HepG2 (cell line): ENCODE data around the gene TM9SF3. TPM values are rescaled to one million over a fixed set of nuclear protein-coding genes. Genes with fewer than 3 reads are reported as not detected.

Source experiments
- ATAC-seq: fragments of 200-7000 bp; cut with Tn5 transposase; 3 replicates; pipeline ENCODE4 v1.9.1; 2020; ENCODE audit warnings: mild to moderate bottlenecking, moderate library complexity
- BruUV-seq: library from RNA; stranded (reverse); fragments of 400-500 nt; replicated peaks from 2 replicates; lab custom pipeline; 2021; lab: Mats Ljungman, UMichigan
- CTCF ChIA-PET: fragments of 300-600 bp; formaldehyde crosslinking; extraction: SDS; loops from one replicate; lab custom pipeline; 2021; ENCODE audit warnings: low total read pairs, inconsistent platforms, low intra/inter-chr PET ratio; lab: Yijun Ruan, JAX
- POLR2A ChIA-PET: fragments of 350-600 bp; sonication (Branson Sonifier 250); formaldehyde crosslinking; loops from one replicate; lab custom pipeline; 2020; ENCODE audit warnings: antibody characterized with exemption, inconsistent platforms; lab: Yijun Ruan, JAX
- DNase-seq: peaks from one replicate; pipeline ENCODE4 v3.0.0-alpha.2; 2015; ENCODE audit warnings: low spot score
- FAIRE-seq: peaks from 3 replicates; lab custom pipeline; 2011; peaks lifted over from hg19 to GRCh38; lab: Jason Lieb, UNC
- H2AFZ ChIP-seq: one replicate; pipeline ENCODE4 v1.6.1; 2011; ENCODE audit warnings: low read length, inconsistent platforms
- H3K27ac ChIP-seq: fragments of 300-600 bp; 3 replicates; pipeline ENCODE4 v1.8.0; 2011; ENCODE audit warnings: mixed run types, mild to moderate bottlenecking, mixed read lengths, low read length, inconsistent platforms; ENCODE audit not compliant: insufficient read depth; ENCODE audit errors: extremely low read length
- H3K27me3 ChIP-seq, 2 experiments: fragments of 200-600 bp in 1 of 2; 2 replicates in 1 of 2; 3 replicates in 1 of 2; pipeline versions ENCODE4 v1.6.0 to v1.8.0; 2011; ENCODE audit warnings: low read length in 2 of 2, mild to moderate bottlenecking in 2 of 2, moderate library complexity in 2 of 2, inconsistent platforms in 1 of 2; ENCODE audit not compliant: insufficient read depth in 2 of 2, control insufficient read depth in 1 of 2
- H3K36me3 ChIP-seq, 2 experiments: fragments of 200-600 bp in 1 of 2; replicated peaks in 1 of 2; 2 replicates in 1 of 2; 3 replicates in 1 of 2; pipeline versions ENCODE4 v1.5.1 to v1.8.0; 2011; ENCODE audit warnings: low read length in 2 of 2, inconsistent platforms in 1 of 2; ENCODE audit not compliant: insufficient read depth in 2 of 2, control insufficient read depth in 1 of 2
- H3K4me1 ChIP-seq: 2 replicates; pipeline ENCODE4 v1.5.1; 2012; ENCODE audit warnings: low read length, inconsistent platforms; ENCODE audit not compliant: insufficient read depth
- H3K4me2 ChIP-seq: 2 replicates; pipeline ENCODE4 v1.6.0; 2011; ENCODE audit warnings: low read depth, low read length, inconsistent platforms
- H3K4me3 ChIP-seq, 3 experiments: fragments of 200-600 bp in 1 of 3; sonication (generic), shearing (Covaris generic) in 1 of 3; replicated peaks in 1 of 3; 2 replicates each; pipeline ENCODE4 v1.5.1; 2011 to 2016; ENCODE audit warnings: low read length in 3 of 3, inconsistent platforms in 2 of 3, low read depth in 2 of 3, mild to moderate bottlenecking in 2 of 3, control low read depth in 1 of 3, mixed read lengths in 1 of 3; ENCODE audit not compliant: insufficient read depth in 1 of 3
- H3K79me2 ChIP-seq: one replicate; pipeline ENCODE4 v1.6.1; 2011; ENCODE audit warnings: low read length, inconsistent platforms; ENCODE audit not compliant: insufficient read depth
- H3K9ac ChIP-seq: 2 replicates; pipeline ENCODE4 v1.6.0; 2011; ENCODE audit warnings: mild to moderate bottlenecking, low read depth, low read length, inconsistent platforms; ENCODE audit not compliant: insufficient read depth
- H3K9me3 ChIP-seq: 2 replicates; pipeline ENCODE4 v1.5.1; 2012; ENCODE audit warnings: mild to moderate bottlenecking, low read length
- H4K20me1 ChIP-seq: 2 replicates; pipeline ENCODE4 v1.6.0; 2011; ENCODE audit warnings: inconsistent platforms, mild to moderate bottlenecking, low read length, moderate library complexity; ENCODE audit not compliant: insufficient read depth
- EP300 ChIP-seq, 3 experiments: sonication (generic) in 1 of 3; formaldehyde crosslinking in 1 of 3; IDR thresholded peaks; 2 replicates each; pipeline versions ENCODE4 v1.5.1 to v1.6.1; 2011 to 2020; ENCODE audit warnings: low read depth in 2 of 3, low read length in 2 of 3, borderline replicate concordance in 1 of 3, improper control_type of control experiment in 1 of 3, mild to moderate bottlenecking in 1 of 3, missing genetic modification reagents in 1 of 3, moderate library complexity in 1 of 3
- FOXM1 ChIP-seq: sonication (generic); formaldehyde crosslinking; IDR thresholded peaks from 2 replicates; pipeline ENCODE4 v1.5.0; 2020; ENCODE audit warnings: missing genetic modification reagents
- MTF2 ChIP-seq: sonication (generic); formaldehyde crosslinking; IDR thresholded peaks from 2 replicates; pipeline ENCODE4 v1.5.0; 2020; ENCODE audit warnings: missing genetic modification reagents, borderline replicate concordance
- RCOR2 ChIP-seq: IDR thresholded peaks from 2 replicates; pipeline ENCODE4 v1.6.1; 2016; ENCODE audit warnings: missing biosample characterization, missing genetic modification reagents
- RFXAP ChIP-seq: sonication (generic); formaldehyde crosslinking; IDR thresholded peaks from 2 replicates; pipeline ENCODE4 v1.4.0; 2020; ENCODE audit warnings: missing genetic modification reagents, borderline replicate concordance
- SMAD3 ChIP-seq: sonication (generic); formaldehyde crosslinking; IDR thresholded peaks from 2 replicates; pipeline ENCODE4 v1.4.0; 2020; ENCODE audit warnings: missing genetic modification reagents
- ZBTB4 ChIP-seq: sonication (generic); formaldehyde crosslinking; IDR thresholded peaks from 2 replicates; pipeline ENCODE4 v1.4.0; 2020; ENCODE audit warnings: missing genetic modification reagents, mild to moderate bottlenecking, borderline replicate concordance
- ZNF382 ChIP-seq: sonication (generic); formaldehyde crosslinking; IDR thresholded peaks from 2 replicates; pipeline ENCODE4 v1.5.0; 2020; ENCODE audit warnings: missing genetic modification reagents, mild to moderate bottlenecking, borderline replicate concordance
- ZNF605 ChIP-seq: sonication (generic); formaldehyde crosslinking; IDR thresholded peaks from 2 replicates; pipeline ENCODE4 v1.8.0; 2022; ENCODE audit warnings: mild to moderate bottlenecking, missing genetic modification reagents
- ZNF644 ChIP-seq: IDR thresholded peaks from 2 replicates; pipeline ENCODE4 v1.6.1; 2016; ENCODE audit warnings: low read depth
- ZNF775 ChIP-seq: sonication (generic); formaldehyde crosslinking; IDR thresholded peaks from 2 replicates; pipeline ENCODE4 v1.4.0; 2020; ENCODE audit warnings: missing genetic modification reagents, mild to moderate bottlenecking, moderate library complexity, borderline replicate concordance
- WGBS: methylation state at CpG from one replicate; pipeline ENCODE4 v1.1.6; 2017; ENCODE audit warnings: low lambda C conversion rate; 5-methylcytosine and 5-hydroxymethylcytosine counted together
- in situ Hi-C: cut with HindIII; loops from 2 replicates; pipeline ENCODE4 v1.10.0; 2017; ENCODE audit warnings: low pct_unique_long_range_greater_than_20kb; ENCODE audit not compliant: extremely low pct_ligation_motif_present
- intact Hi-C: fragments of 100-400 bp; cut with micrococcal nuclease; formaldehyde crosslinking; loops from one replicate; pipeline ENCODE4 v1.10.0; 2022; ENCODE audit not compliant: unreplicated experiment
- polyA plus RNA-seq, 8 experiments: library from polyadenylated mRNA; depleted of rRNA in 3 of 8; stranded (reverse) in 7 of 8; unstranded in 1 of 8; fragments of >200 nt; fragmentation: Illumina TruSeq in 4 of 8; extraction: Trizol in 4 of 8; gene quantifications; 2 replicates each; pipeline versions ENCODE4 v1.2.1 to v1.2.3, GENCODE V29; 2011 to 2016; ENCODE audit warnings: low read depth in 4 of 8, missing spikeins in 1 of 8, mixed read lengths in 1 of 8; ENCODE audit not compliant: insufficient read depth in 1 of 8
- total RNA-seq, 5 experiments: library from RNA; depleted of rRNA; stranded (reverse); fragments of >200 nt; fragmentation: Illumina TruSeq; extraction: Trizol; gene quantifications; 2 replicates each; pipeline ENCODE4 v1.2.3, GENCODE V29; 2016; ENCODE audit warnings: low read depth in 1 of 5
- TF ChIP-seq, protein P1 (sequence below): sonication (generic); formaldehyde crosslinking; conservative IDR thresholded peaks from 2 replicates; pipeline ENCODE4 v1.4.0; 2020; ENCODE audit warnings: missing genetic modification reagents

The TM9SF3 gene
- total and polyA plus RNA-seq, 2 of the 13 experiments (the other 11 are each of a cell fraction or from before 2014, with no cell fraction given): 43.8 to 120 TPM

DNA sequence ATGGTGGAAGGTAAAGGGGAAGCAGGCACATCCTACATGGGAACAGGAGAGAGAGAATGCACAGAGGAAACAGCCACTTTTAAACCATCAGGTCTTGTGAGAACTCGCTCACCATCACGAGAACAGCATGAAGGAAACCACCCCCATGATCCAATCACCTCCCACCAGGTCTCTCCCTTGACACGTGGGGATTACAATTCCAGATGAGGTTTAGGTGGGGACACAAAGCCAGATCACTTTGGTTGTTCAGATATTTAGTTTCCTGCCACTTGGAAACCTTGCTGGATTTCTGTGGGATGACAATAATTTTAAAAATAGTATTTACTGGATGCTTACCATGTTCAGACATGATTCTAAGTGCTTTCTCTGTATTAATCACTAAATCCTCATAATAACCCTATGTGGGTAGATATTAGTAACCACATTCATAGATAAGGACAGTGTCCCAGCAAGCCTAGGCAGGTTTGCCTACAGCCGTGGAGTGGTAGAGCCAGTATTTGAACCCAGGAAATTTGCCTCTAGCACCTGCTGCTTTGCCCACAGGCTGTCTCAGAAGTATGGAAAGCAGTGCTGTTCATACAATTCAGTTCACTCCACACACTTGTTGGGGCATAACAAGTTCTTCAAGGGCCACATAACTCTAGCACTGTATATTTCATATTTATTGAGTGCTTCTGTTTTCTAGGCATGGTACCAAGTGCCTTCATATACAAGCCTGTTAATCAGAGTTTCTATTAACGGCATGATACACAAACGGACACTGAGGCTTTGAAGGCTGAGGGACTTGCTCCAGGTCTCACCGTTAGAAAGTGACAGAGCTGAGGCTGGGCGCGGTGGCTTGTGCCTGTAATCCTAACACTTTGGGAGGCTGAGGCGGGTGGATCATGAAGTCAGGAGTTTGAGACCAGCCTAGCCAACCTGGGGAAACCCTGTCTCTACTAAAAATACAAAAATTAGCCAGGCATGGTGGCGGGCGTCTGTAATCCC, 81.4 kb downstream of the TM9SF3 start:
- BruUV-seq: no TSS peak
- no peaks in the 10 kb centered on the region for H3K36me3 ChIP-seq
- 37% methylated on average over 10 of the region's 12 CpGs for WGBS
- FAIRE-seq: no peak
- no peak for ATAC-seq
- in situ Hi-C loops: no loop called here
- no peaks in the 10 kb centered on the region for H3K79me2 ChIP-seq
- no peak overlapping the region for H3K4me2 ChIP-seq
- no peaks in the 10 kb centered on the region for H4K20me1 ChIP-seq
- DNase-seq: no peak
- H3K9ac ChIP-seq: no peak overlapping the region
- intact Hi-C loops: no loop called here
- no peak overlapping the region for H3K4me3 ChIP-seq
- H3K4me1 ChIP-seq: peaks cover 31% of the 10 kb centered on the region
- no peaks in the 10 kb centered on the region for H3K9me3 ChIP-seq
- POLR2A ChIA-PET: no interaction called here
- no peak overlapping the region for H2AFZ ChIP-seq
- CTCF ChIA-PET: no interaction called here
- no peak overlapping the region for H3K27ac ChIP-seq
- peaks cover 4 to 8% of the 10 kb centered on the region in 2 experiments; a peak in 2 of 5 replicates for H3K27me3 ChIP-seq
- TF ChIP-seq FOXM1 (CRISPR knock-in tag) (no peak), RFXAP (CRISPR knock-in tag) (no peak), ZNF775 (CRISPR knock-in tag) (no peak), ZNF644 (no peak), RCOR2 (CRISPR knock-in tag) (no peak), ZNF382 (no peak), SMAD3 (no peak), EP300 (IDR thresholded peaks at IDR 0.05; ENCODE audit: low read depth in 2 of 2, low read length in 2 of 2) (no peak), EP300 (CRISPR knock-in tag; IDR thresholded peaks at IDR 0.05; ENCODE audit: borderline replicate concordance) (no peak), MTF2 (CRISPR knock-in tag) (no peak), ZNF605 (CRISPR knock-in tag) (no peak), ZBTB4 (CRISPR knock-in tag) (no peak)
- TF ChIP-seq, protein P1, sequence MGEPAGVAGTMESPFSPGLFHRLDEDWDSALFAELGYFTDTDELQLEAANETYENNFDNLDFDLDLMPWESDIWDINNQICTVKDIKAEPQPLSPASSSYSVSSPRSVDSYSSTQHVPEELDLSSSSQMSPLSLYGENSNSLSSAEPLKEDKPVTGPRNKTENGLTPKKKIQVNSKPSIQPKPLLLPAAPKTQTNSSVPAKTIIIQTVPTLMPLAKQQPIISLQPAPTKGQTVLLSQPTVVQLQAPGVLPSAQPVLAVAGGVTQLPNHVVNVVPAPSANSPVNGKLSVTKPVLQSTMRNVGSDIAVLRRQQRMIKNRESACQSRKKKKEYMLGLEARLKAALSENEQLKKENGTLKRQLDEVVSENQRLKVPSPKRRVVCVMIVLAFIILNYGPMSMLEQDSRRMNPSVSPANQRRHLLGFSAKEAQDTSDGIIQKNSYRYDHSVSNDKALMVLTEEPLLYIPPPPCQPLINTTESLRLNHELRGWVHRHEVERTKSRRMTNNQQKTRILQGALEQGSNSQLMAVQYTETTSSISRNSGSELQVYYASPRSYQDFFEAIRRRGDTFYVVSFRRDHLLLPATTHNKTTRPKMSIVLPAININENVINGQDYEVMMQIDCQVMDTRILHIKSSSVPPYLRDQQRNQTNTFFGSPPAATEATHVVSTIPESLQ (CRISPR knock-in tag): no peak
